Cardiac muscle cell (in vitro differentiated cells and primary cell): Measurements from ENCODE around the gene ID3. TPM values are rescaled to one million over a fixed set of nuclear protein-coding genes. Genes with fewer than 3 reads are reported as not detected.

Experiments
- DNase-seq, 2 donors: peaks; one replicate each; pipeline versions ENCODE4 v3.0.0 to v3.0.0-alpha.2; 2010 to 2017; ENCODE audit warnings: low read depth in 1 of 2, low spot score in 1 of 2
- H3K27ac ChIP-seq: fragments of 200-600 bp; sonication (generic); 2 replicates; pipeline ENCODE4 v1.5.1; 2016
- H3K27me3 ChIP-seq: fragments of 200-600 bp; sonication (generic); 2 replicates; pipeline ENCODE4 v1.6.0; 2016; ENCODE audit warnings: control low read depth
- H3K36me3 ChIP-seq: fragments of 200-600 bp; sonication (generic); 2 replicates; pipeline ENCODE4 v1.5.1; 2016; ENCODE audit warnings: control low read depth
- H3K4me1 ChIP-seq: fragments of 200-600 bp; sonication (generic); 2 replicates; pipeline ENCODE4 v1.8.1; 2017; ENCODE audit warnings: low read depth, mild to moderate bottlenecking, mixed run types
- H3K4me3 ChIP-seq: fragments of 200-600 bp; sonication (generic); 2 replicates; pipeline ENCODE4 v1.5.1; 2016; ENCODE audit warnings: mild to moderate bottlenecking
- H3K9me3 ChIP-seq: fragments of 200-600 bp; sonication (generic); 2 replicates; pipeline ENCODE4 v1.5.1; 2017; ENCODE audit warnings: low read depth, mild to moderate bottlenecking, control low read depth
- polyA plus RNA-seq: library from polyadenylated mRNA; unstranded; fragments of >200 nt; fragmentation: Nextera tagmentation; extraction: Ambion mirVana; gene quantifications from 2 replicates; pipeline ENCODE4 v1.2.1, GENCODE V29; 2016
- total RNA-seq: library from RNA; depleted of rRNA; stranded (reverse); fragments of >200 nt; gene quantifications from 2 replicates; pipeline ENCODE4 v1.2.3, GENCODE V29; 2016
- TF ChIP-seq, protein P1 (sequence below): IDR thresholded peaks from 2 replicates; pipeline ENCODE4 v1.5.1; 2012; ENCODE audit warnings: low read depth, mild to moderate bottlenecking, low read length

ID3 gene
- total and polyA plus RNA-seq, 2 experiments from 2014 or later = 703 to 784 TPM

GRCh38 chr1:23517581-23517980 is 41.7 kb downstream of the ID3 start:
- Histone ChIP-seq H3K4me1 (no peaks in the 10 kb centered on the region), H3K9me3 (no peaks in the 10 kb centered on the region), H3K27me3 (no peaks in the 10 kb centered on the region), H3K4me3 (no peak overlapping the region), H3K36me3 (no peaks in the 10 kb centered on the region), H3K27ac (no peak overlapping the region)
- DNase-seq = no peak
- TF ChIP-seq, protein P1, sequence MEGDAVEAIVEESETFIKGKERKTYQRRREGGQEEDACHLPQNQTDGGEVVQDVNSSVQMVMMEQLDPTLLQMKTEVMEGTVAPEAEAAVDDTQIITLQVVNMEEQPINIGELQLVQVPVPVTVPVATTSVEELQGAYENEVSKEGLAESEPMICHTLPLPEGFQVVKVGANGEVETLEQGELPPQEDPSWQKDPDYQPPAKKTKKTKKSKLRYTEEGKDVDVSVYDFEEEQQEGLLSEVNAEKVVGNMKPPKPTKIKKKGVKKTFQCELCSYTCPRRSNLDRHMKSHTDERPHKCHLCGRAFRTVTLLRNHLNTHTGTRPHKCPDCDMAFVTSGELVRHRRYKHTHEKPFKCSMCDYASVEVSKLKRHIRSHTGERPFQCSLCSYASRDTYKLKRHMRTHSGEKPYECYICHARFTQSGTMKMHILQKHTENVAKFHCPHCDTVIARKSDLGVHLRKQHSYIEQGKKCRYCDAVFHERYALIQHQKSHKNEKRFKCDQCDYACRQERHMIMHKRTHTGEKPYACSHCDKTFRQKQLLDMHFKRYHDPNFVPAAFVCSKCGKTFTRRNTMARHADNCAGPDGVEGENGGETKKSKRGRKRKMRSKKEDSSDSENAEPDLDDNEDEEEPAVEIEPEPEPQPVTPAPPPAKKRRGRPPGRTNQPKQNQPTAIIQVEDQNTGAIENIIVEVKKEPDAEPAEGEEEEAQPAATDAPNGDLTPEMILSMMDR = no peak

DNA sequence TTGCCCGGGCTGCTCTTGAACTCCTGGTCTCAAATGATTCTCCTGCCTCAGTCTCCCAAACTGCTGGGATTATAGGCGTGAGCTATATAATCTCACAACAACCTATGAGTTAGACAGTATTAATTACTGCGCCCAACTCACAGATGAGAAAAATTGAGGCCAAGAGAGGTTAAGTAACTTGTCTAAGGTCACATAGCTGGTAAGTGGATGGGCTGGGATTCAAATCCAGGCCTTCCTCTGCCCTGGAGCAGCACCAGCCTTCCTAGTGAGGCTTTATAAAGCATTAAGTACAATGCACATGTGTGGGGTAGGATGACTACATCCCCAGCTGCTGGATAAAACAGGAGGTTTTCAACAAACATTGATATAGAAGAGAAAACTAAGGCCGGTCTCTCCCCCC is 43.4 kb downstream of the ID3 start:
- no peaks in the 10 kb centered on the region for H3K36me3 ChIP-seq

DNA sequence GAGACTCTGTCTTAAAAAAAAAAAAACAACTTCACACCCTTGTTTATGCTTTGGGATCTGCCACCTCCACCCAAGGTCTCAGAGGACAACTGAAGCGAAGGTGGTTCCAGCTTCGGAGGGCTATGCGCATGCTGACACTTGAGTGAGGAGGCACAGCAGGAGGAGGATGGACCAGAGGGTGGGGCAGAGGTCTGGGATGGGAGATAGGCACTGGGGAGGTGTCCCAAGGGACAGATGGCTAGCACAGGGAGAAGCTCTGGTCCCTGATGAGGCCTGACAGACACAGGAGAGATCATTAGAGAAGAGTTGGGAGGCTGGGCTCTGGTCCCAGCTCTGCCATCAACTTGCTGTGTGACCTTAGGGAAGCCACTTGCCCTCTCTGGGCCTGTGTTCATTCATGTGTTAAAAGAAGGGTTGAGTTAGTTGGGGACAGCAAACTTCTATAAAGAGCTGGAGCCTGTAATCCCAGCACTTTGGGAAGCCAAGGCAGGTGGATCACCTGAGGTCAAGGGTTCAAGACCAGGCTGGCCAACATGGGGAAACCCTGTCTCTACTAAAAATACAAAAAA is 45.1 kb downstream of the ID3 start:
- Histone ChIP-seq H3K27me3 (no peaks in the 10 kb centered on the region), H3K27ac (no peak overlapping the region), H3K36me3 (no peaks in the 10 kb centered on the region), H3K4me3 (no peak overlapping the region), H3K4me1 (no peaks in the 10 kb centered on the region), H3K9me3 (no peaks in the 10 kb centered on the region)
- no peak for DNase-seq
- TF ChIP-seq, protein P1 = no peak

More for the DNA sequence above, 43.4 kb downstream of the ID3 start:
- H3K9me3 ChIP-seq = no peaks in the 10 kb centered on the region
- no peaks in the 10 kb centered on the region for H3K27me3 ChIP-seq
- H3K27ac ChIP-seq = no peak overlapping the region
- TF ChIP-seq, protein P1 = no peak
- no peaks in the 10 kb centered on the region for H3K4me1 ChIP-seq
- no peak overlapping the region for H3K4me3 ChIP-seq
- no peak for DNase-seq

DNA sequence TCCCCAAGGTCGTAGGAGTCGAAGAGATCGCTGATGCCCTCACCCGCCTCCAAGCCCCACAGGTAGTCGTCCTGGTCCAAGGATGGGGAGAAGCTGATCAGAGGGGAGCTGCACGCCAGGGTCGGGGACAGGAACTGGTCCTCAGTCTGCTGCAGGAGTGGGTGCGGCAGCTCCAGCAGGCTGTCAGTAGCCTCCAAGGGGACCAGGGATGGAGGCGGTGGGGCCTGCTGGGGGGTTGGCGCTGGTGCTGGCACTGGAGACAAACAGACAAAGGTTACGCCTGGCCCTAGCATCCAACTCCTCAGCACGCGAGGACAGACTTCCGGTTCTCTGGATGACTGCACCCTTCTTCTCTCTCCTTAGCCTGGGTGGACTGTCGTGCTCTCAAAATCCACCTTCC is 49.4 kb downstream of the ID3 start:
- TF ChIP-seq, protein P1 = no peak
- no peak for DNase-seq
- peaks cover 2% of the 10 kb centered on the region for H3K4me1 ChIP-seq
- no peak overlapping the region for H3K27ac ChIP-seq
- no peaks in the 10 kb centered on the region for H3K36me3 ChIP-seq
- H3K27me3 ChIP-seq = no peaks in the 10 kb centered on the region
- H3K4me3 ChIP-seq = no peak overlapping the region
- H3K9me3 ChIP-seq = no peaks in the 10 kb centered on the region

Other genes with a start within 250 kb of the ID3 start
- 122 and 142 TPM in 2 replicates for gene HNRNPR, start 215.2 kb downstream of the ID3 start, total RNA-seq
- 149 and 154 TPM in 2 replicates for gene HNRNPR, start 215.2 kb downstream of the ID3 start, polyA plus RNA-seq
- gene ZNF436, start 189.7 kb downstream of the ID3 start, total RNA-seq = 46.3 and 52.1 TPM in 2 replicates
- gene ZNF436, start 189.7 kb downstream of the ID3 start, polyA plus RNA-seq = 25.3 and 32.2 TPM in 2 replicates
- gene TCEA3, start 134.8 kb downstream of the ID3 start, total RNA-seq = 150 and 203 TPM in 2 replicates
- 174 and 198 TPM in 2 replicates for gene TCEA3, start 134.8 kb downstream of the ID3 start, polyA plus RNA-seq
- 71.1 and 157 TPM in 2 replicates for gene ASAP3, start 75.3 kb downstream of the ID3 start, total RNA-seq
- 62.0 and 72.3 TPM in 2 replicates for gene ASAP3, start 75.3 kb downstream of the ID3 start, polyA plus RNA-seq
- gene E2F2, start 28.3 kb downstream of the ID3 start, total RNA-seq = 2.1 and 2.5 TPM in 2 replicates
- 2.2 and 2.7 TPM in 2 replicates for gene E2F2, start 28.3 kb downstream of the ID3 start, polyA plus RNA-seq
- gene RPL11, start 132.3 kb upstream of the ID3 start, total RNA-seq = 1,294 and 1,627 TPM in 2 replicates
- 590 and 630 TPM in 2 replicates for gene RPL11, start 132.3 kb upstream of the ID3 start, polyA plus RNA-seq
- 34.1 and 42.1 TPM in 2 replicates for gene ELOA, start 184.0 kb upstream of the ID3 start, total RNA-seq
- 34.0 and 34.8 TPM in 2 replicates for gene ELOA, start 184.0 kb upstream of the ID3 start, polyA plus RNA-seq
- 71.7 and 99.6 TPM in 2 replicates for gene PITHD1, start 218.9 kb upstream of the ID3 start, total RNA-seq
- gene PITHD1, start 218.9 kb upstream of the ID3 start, polyA plus RNA-seq = 48.1 and 61.4 TPM in 2 replicates
- 73.6 and 131 TPM in 2 replicates for gene LYPLA2, start 231.6 kb upstream of the ID3 start, total RNA-seq
- 124 and 150 TPM in 2 replicates for gene LYPLA2, start 231.6 kb upstream of the ID3 start, polyA plus RNA-seq
- gene GALE, start 241.3 kb upstream of the ID3 start, total RNA-seq = 25.8 and 53.3 TPM in 2 replicates
- 38.7 and 65.7 TPM in 2 replicates for gene GALE, start 241.3 kb upstream of the ID3 start, polyA plus RNA-seq